HG02623 (cell line): ENCODE results near the gene NHSL1.

Source experiments
- ATAC-seq: cut with Tn5 transposase; IDR thresholded peaks from one replicate; pipeline ENCODE4 v1.9.1; 2021; ENCODE audit warnings: moderate library complexity; ENCODE audit not compliant: unreplicated experiment

The NHSL1 gene

DNA sequence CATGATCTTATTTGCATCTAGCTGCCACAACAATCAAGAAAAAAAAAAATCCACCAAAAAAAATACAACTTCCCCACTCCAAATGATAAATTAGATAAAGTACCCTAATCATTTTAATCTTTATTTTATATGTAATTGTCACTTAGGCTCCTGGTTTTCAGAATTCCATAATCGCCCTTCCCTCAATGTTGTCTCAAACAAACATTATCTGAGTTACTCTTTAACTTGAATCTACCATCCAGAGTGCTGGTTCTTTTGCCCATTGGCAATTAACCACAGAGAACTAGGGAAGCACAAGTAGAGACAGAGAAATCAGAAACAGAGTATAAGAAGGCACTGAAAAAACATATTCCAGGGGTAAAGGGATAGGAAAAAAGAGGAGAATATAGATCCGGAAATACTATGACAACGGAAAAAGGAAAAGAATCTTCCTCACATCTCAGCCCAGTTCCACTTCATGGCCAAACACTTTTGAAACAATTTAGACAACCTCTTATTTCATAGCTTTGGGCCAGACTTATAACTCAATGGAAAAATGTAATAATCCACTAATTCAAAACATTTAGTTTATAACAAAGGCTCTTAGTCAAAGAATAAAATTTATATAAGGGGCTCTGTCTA is 861 bp upstream of the NHSL1 start:
- ATAC-seq: no peak

DNA sequence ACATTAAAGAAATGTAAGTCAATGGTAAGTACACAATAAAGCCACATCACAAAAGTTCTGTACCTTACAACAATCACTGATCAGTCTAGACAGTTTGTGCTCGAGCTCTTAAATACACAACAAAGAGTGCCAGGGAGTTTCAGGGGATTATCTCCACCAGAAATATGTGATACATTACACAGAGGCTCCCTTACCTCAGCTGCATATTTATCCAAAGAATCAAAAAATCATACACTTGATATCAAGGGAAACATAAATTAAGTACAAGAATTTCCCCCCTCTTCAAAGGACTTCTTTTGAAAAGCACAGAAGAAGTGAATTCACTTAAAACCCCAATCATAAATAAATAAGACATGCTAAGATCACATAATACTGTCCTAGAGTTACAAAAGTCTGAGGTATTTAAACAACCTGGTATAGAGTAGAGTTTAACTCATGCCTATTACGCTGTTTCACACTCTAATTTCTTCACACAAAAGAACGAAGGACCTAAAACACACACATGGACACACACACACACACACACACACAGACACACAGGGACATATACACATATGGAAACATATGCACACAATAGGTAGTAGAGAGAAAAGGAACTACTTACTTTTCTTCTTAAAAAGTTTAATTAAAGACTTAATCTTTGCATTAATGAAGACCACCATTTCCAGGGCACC is 528 bp downstream of the NHSL1 start:
- ATAC-seq: no peak

GRCh38 chr6:138497286-138497685 is 2.0 kb downstream of the NHSL1 start:
- no peak for ATAC-seq

- no peak for ATAC-seq
Measured at GRCh38 chr6:138494312-138494711, 5.0 kb downstream of the NHSL1 start.

DNA sequence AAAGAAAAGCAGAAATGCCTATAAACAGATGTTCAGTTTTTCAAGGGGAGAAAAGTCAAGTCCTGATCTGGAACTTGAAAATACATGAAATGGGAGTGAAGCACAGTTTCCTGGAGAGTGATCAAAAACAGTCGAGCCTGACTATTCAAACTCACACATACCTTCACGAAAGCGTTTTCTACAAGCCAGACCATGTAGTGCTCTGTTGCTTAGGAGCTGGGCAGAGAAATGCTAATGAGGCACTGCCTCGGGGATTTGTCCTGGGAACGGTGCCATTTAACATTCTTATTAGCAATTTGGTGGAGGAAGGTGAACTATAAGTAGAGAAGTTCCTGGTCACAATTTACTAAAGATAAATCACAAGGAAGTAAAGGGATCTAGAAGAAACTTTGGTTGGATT is 5.9 kb downstream of the NHSL1 start:
- ATAC-seq: no peak

DNA sequence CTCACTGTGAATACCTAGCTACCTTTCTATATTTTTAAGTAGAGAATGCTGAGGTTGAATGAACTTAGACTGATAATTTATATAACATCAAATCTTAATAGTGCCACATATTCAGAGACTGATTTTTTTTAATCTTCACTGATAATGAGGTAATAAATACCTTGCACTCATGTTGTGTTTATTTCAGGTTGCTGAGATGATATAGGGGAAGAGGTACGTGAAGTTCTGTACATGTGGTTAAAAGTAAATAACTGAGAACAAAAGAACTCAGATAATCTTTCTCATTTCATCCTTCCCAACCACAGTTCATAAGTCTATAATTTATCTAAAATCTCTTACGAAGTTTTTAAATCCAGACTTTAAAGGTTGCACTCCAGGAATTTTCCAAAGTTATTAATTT is 6.4 kb downstream of the NHSL1 start:
- ATAC-seq: no peak

GRCh38 chr6:138492113-138492512 is 7.2 kb downstream of the NHSL1 start:
- ATAC-seq: no peak

- no peak for ATAC-seq
Measured at GRCh38 chr6:138491017-138491416, 8.3 kb downstream of the NHSL1 start.

DNA sequence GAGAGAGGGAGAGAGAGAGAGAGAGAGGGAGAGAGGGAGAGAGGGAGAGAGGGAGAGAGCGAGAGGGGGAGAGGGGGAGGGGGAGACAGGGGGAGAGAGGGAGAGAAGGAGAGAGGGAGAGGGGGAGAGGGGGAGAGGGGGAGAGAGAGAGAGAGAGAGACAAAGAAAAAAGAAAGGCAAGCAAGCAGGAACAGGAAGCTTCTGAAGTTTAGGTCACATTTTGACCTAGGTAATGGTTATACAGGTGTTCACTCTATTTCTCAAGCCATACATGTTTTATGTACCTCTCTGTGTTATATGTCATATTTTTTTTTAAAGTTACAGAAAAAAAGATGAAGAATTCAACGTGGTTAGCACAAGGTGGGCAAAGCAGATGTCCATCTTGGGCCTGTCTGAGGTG is 9.4 kb downstream of the NHSL1 start:
- ATAC-seq: no peak

- ATAC-seq: no peak
Measured at GRCh38 chr6:138487102-138487604, 12.1 kb downstream of the NHSL1 start.

GRCh38 chr6:138486249-138487101 is 12.8 kb downstream of the NHSL1 start:
- ATAC-seq: no peak

DNA sequence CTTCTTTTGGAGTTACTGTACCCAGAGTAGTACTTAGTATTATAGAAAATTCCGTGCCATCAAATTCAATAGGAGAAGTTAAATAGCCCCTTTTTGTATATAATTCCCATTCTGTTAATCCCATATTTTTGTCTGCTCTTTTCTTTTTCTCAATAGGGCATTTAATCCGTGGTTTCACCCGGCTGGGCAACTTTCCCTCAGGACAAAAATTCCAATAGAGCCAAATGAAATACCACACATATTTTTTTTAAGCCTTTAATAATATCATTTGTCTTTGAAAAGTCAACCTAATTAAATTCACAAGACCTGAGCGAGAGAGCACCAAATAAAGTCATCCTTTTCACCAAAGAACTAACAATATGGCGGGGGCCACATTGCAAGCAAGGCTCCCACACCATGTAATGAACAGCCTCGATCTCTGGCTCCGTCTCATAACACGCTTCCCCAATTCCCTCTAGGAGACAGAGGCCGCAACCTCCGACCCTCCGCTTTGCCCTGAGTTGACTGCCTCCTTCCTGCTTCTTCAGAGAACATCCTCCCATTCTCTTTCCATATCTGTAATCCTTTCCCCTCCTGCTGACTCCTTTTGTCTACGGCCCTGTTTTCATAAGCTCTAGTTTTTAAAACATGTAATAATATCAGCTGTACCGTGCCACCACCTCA is 13.6 kb downstream of the NHSL1 start:
- ATAC-seq: no peak

GRCh38 chr6:138485005-138485545 is 14.2 kb downstream of the NHSL1 start:
- no peak for ATAC-seq

- ATAC-seq: no peak
Measured at GRCh38 chr6:138484018-138484731, 15.1 kb downstream of the NHSL1 start.

DNA sequence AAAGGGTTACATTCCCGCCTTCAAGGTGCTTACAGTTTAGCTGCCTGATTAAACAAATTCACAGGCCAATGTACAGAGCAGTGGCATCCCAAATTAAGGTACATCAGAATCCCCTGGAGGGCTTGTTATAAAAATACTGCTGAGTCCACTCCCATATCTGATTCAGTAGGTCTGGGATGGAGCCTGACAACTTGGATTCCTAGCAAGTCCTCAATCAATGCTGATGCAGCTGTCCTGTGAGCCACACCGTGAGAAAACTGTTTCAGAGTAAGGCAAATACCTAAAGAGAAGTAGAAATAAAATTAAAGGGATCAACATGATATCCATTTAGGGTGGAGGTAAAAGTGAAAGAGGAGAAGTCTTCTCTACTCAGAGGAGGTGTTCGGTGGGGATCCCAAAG is 16.5 kb downstream of the NHSL1 start:
- no peak for ATAC-seq

GRCh38 chr6:138480279-138480949 is 18.9 kb downstream of the NHSL1 start:
- ATAC-seq: no peak

DNA sequence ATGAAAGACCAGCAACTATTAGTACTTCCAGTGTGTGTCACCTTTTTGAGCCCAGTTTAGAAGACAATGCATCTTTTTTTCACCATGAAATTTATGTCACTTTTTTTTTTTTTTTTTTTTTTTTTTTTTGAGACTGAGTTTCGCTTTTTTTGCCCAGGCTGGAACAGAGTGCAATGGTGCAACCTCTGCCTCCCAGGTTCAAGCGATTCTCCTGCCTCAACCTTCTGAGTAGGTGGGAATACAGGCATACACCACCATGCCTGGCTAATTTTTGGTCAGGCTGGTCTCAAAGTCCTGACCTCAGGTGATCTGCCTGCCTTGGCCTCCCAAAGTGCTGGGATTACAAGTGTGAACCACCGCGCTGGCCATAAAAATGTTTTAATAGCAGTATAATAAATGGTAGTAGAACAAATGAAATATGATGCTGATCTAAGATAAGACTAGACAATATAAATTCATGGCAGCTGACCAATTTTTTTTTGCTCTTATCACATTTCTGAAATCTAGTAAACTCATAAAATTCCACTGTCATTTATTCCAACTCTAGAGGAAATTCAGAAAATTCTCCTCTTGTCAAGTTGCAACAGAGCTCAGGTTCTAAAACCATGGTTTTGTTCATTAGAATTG is 21.3 kb downstream of the NHSL1 start:
- no peak for ATAC-seq

DNA sequence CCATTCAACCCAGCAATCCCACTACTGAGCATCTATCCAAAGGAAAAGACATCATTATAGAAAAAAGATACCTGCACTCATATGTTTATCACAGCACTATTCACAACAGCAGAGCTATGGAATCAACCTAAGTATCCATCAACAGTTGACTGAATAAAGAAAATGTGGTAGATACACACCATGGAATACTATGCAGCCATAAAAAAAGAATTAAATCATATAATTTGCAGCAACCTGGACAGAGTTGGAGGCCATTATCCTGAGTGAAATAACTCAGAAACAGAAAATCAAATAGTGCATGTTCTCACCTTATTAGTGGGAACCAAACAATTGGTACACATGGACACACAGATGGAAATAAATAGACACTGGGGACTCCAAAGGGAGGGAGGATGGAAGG is 23.2 kb downstream of the NHSL1 start:
- ATAC-seq: no peak

GRCh38 chr6:138473144-138473543 is 26.1 kb downstream of the NHSL1 start:
- ATAC-seq: no peak
